Measurements from ENCODE around the gene CHN2. TPM values are rescaled to one million over a fixed set of nuclear protein-coding genes. Genes with fewer than 3 reads are reported as not detected.

Gene CHN2
- total and polyA plus RNA-seq, 8 donors = 8.2 to 32.9 (median 24.0) TPM

- Histone ChIP-seq H3K4me1 (peaks cover 0 to 5% (median 5%) of the 10 kb centered on the region in 3 donors), H3K27ac (no peak overlapping the region), H3K36me3 (no peaks in the 10 kb centered on the region), H3K4me3 (no peak overlapping the region), H3K9me3 (no peaks in the 10 kb centered on the region), H3K27me3 (no peaks in the 10 kb centered on the region)
- TF ChIP-seq CTCF (IDR thresholded peaks at IDR 0.05) = no peak
- ATAC-seq (peak in 2 of 4 donors; percentile 13 to 21), DNase-seq (no peak), FAIRE-seq (no peak)
- intact Hi-C loops (cut with DNase I) = no loop called here
- WGBS, 2 donors = 82 to 91% methylated on average over 4 of the region's 4 CpGs
Measured at GRCh38 chr7:29147821-29148220, 46.8 kb upstream of the CHN2 start.

DNA sequence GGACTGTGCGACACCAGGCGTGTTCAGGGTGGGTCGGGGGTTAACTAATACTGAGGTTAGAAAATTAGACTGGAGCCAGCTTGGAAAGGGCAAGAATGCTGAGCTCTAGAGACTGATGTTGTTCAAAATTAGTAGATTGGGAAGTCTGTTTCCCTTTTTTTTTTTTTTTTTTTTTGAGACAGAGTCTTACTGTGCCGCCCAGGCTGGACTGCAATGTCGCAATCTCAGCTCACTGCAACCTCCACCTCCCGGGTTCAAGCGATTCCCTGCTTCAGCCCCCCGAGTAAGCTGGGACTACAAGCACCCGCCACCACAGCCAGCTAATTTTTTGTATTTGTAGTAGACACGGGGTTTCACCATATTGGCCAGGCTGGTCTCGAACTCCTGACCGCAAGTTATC is 45.5 kb upstream of the CHN2 start:
- intact Hi-C loops (cut with DNase I) = no loop called here
- Histone ChIP-seq H3K9me3 (no peaks in the 10 kb centered on the region), H3K27ac (no peak overlapping the region), H3K4me1 (peaks cover 0 to 5% (median under 1%) of the 10 kb centered on the region in 3 donors), H3K27me3 (no peaks in the 10 kb centered on the region), H3K4me3 (no peak overlapping the region), H3K36me3 (no peaks in the 10 kb centered on the region)
- ATAC-seq = no peak
- 89 to 96% methylated on average over 12 of the region's 12 CpGs for WGBS, 2 donors
- FAIRE-seq = no peak
- TF ChIP-seq CTCF (IDR thresholded peaks at IDR 0.05) = no peak
- DNase-seq = no peak

DNA sequence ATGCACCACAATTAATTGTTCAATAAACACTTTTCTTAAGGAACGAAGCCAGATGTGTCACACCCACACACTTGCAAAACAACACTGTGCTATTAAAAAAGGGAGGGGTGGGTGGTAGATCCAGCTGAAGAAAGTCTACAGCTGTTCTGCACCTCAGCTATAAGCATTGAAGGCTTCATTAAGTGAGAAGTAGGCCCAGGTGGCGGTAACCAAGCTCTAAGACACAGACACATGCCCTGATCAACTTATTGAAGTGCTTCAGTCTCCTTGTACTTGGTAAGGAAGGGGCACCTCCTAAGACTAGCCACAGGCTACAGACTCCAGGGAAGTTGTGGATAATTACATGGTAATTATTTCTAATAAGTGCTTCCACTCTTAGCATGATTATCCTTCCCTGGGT is 43.7 kb upstream of the CHN2 start:
- FAIRE-seq = no peak
- no peak overlapping the region for H3K27ac ChIP-seq
- H3K27me3 ChIP-seq = no peaks in the 10 kb centered on the region
- intact Hi-C loops (cut with DNase I) = no loop called here
- no peak for DNase-seq
- no peak for ATAC-seq
- H3K36me3 ChIP-seq = no peaks in the 10 kb centered on the region
- peaks cover 0 to 2% (median 0%) of the 10 kb centered on the region in 3 donors for H3K4me1 ChIP-seq
- 89 to 90% methylated on average over 2 of the region's 2 CpGs for WGBS, 2 donors
- no peaks in the 10 kb centered on the region for H3K9me3 ChIP-seq
- no peak for TF ChIP-seq CTCF (IDR thresholded peaks at IDR 0.05)
- no peak overlapping the region for H3K4me3 ChIP-seq

DNA sequence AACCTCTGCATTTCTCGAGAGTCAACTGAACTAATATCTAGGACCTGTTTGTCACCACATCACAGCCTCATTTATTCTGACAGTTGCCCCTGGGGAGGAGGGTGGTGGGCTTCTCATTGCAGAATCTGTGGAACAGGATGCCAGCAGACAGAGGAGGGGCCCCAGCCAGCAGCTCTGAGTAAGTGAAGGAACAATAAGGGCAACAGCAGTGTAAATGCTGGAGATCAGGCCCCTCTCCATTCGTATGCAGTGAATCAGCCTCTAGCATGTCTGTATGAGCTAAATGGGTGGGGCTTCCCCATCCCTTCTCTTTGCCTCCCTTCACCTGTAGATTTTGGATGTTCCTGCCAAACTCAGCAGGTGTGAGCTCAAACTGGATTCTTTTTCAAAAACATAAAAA is 40.5 kb upstream of the CHN2 start:
- Histone ChIP-seq H3K27me3 (no peaks in the 10 kb centered on the region), H3K4me3 (no peak overlapping the region), H3K36me3 (no peaks in the 10 kb centered on the region), H3K4me1 (no peaks in the 10 kb centered on the region), H3K27ac (no peak overlapping the region), H3K9me3 (no peaks in the 10 kb centered on the region)
- TF ChIP-seq CTCF (IDR thresholded peaks at IDR 0.05) = no peak
- WGBS, 2 donors = 92 to 93% methylated on average over 2 of the region's 2 CpGs
- intact Hi-C loops (cut with DNase I) = no loop called here
- ATAC-seq = no peak
- DNase-seq = no peak
- FAIRE-seq = no peak

DNA sequence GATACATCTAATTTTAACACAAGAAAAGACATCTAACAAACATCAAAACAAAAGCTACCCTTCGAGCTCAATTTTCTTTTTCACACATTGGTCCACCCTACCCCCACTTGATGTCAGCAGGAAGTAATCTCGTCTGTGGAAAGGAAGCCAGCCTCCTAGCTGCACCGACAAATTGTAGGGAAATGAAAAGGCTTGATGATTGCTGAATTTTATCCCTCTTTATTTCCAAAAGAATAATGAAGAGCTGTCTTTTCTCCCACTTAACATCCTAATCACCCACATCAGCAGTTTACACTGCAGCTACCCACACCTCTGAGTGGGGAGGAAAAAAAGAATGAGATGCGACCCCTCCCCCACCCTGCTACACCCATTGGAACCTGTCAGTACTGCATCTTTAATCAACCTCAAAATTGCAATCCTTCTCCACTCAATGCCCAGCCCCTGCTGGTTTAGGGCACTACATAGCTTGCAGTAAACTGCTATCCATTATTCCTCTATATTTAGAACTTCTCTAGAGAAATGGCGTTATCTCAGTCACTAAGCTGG is 37.6 kb upstream of the CHN2 start:
- no peaks in the 10 kb centered on the region for H3K4me1 ChIP-seq
- no peak overlapping the region for H3K27ac ChIP-seq
- ATAC-seq = no peak
- H3K4me3 ChIP-seq = no peak overlapping the region
- no peak for TF ChIP-seq CTCF (IDR thresholded peaks at IDR 0.05)
- no peaks in the 10 kb centered on the region for H3K9me3 ChIP-seq
- intact Hi-C loops (cut with DNase I) = no loop called here
- WGBS, 2 donors = 64 to 68% methylated on average over 5 of the region's 5 CpGs
- no peaks in the 10 kb centered on the region for H3K36me3 ChIP-seq
- no peak for DNase-seq
- no peak for FAIRE-seq
- H3K27me3 ChIP-seq = no peaks in the 10 kb centered on the region
